GM18511 (cell line): ENCODE data around the gene TPPP.

Experiments
- ATAC-seq: cut with Tn5 transposase; IDR thresholded peaks from one replicate; pipeline ENCODE4 v1.9.1; 2021; ENCODE audit warnings: mild to moderate bottlenecking, moderate library complexity; ENCODE audit not compliant: unreplicated experiment

TPPP gene

DNA sequence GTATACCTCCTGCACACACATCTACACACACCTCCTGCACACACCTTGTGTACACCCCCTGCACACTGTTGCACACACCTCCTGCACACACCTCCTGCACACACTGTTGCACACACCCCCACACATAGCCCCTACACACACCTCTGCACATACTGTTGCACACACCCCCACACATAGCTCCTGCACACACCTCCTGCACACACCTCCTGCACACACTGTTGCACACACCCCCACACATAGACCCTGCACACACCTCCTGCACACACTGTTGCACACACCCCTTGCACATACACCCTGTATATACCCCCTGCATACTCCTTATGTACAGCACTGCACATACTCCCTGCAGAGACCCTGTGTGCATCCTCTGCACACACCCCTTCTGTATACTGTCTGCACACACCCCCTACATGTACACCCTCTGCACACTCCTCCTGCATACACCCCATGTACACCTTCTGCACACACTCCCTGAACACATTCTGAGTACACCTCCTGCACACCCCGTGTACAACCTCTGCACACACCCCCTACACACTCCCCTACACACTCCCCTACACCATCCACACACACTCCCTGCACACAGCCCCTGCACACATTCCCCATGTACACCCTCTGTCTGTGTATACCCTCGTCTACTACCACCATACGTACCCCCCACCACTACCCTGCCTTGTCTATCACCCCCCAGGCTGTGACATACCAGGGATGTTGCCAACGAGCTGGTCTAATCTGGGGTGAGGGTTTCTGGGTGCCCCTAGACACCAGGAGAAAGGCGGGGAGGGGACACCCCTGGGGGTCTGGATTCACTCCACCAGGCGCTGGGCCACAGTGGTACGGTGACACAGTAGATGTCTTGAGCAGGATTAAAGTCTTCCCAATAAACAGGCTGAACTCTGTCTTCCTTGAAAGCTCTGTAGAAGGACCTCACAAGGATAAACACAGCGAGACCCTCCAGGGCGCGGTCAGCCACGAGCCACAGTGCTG, 82.1 kb downstream of the TPPP start:
- no peak for ATAC-seq

DNA sequence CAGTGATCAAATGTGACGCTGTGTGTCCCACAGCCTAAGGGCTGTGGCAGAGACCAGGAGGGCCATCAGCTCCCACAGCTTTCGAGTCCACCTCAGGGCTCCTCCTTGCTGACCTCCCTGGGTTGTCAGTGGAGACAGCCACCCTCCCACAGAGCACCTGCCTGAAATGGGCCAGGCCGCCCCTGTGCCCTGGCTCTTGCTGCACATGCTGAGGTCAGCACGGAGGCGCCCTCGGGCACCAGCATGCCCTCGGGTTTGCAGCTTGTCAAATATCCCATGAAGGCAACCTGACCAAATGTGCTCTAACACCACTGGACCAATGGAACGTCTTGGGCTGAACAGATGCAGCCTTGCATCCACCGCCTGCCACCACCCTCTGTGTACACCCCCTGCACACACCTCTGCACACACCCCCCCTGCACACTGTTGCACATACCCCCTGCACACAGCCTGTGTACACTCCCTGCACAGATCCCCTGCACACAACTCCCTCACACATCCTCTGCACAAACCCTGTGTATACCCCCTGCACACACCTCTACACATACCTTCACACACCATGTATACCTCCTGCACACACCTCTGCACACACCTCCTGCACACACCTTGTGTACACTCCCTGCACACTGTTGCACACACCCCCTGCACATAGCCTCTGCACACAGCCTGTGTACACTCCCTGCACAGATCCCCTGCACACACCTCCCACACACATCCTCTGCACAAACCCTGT, 83.0 kb downstream of the TPPP start:
- ATAC-seq, result no peak
